ENCODE results near the gene COMT.

Gene COMT

GRCh38 chr22:20001082-20001638 lies 59.6 kb downstream of the COMT start:
- TF ChIP-seq CTCF (IDR thresholded peaks at IDR 0.05; ENCODE audit: low read depth, low read length, missing control alignments) = no peak
- H3K4me3 ChIP-seq (ENCODE audit: low read depth, low read length) = no peak overlapping the region
- no peak for DNase-seq (ENCODE audit: low read depth)

GRCh38 chr22:20002128-20002527 lies 60.6 kb downstream of the COMT start:
- no peak for TF ChIP-seq CTCF (IDR thresholded peaks at IDR 0.05; ENCODE audit: low read depth, low read length, missing control alignments)
- no peak for DNase-seq (ENCODE audit: low read depth)
- no peak overlapping the region for H3K4me3 ChIP-seq (ENCODE audit: low read depth, low read length)

- no peak overlapping the region for H3K4me3 ChIP-seq (ENCODE audit: low read depth, low read length)
- DNase-seq (ENCODE audit: low read depth) = no peak
- TF ChIP-seq CTCF (IDR thresholded peaks at IDR 0.05; ENCODE audit: low read depth, low read length, missing control alignments) = no peak
These were observed 61.1 kb downstream of the COMT start for GRCh38 chr22:20002636-20003035.

GRCh38 chr22:20003304-20003703 lies 61.7 kb downstream of the COMT start:
- no peak for TF ChIP-seq CTCF (IDR thresholded peaks at IDR 0.05; ENCODE audit: low read depth, low read length, missing control alignments)
- no peak overlapping the region for H3K4me3 ChIP-seq (ENCODE audit: low read depth, low read length)
- no peak for DNase-seq (ENCODE audit: low read depth)

- no peak for TF ChIP-seq CTCF (IDR thresholded peaks at IDR 0.05; ENCODE audit: low read depth, low read length, missing control alignments)
- DNase-seq (ENCODE audit: low read depth) = no peak
These were observed 62.9 kb downstream of the COMT start for GRCh38 chr22:20004464-20004863.

GRCh38 chr22:20008221-20008995 lies 66.8 kb downstream of the COMT start:
- TF ChIP-seq CTCF (IDR thresholded peaks at IDR 0.05; ENCODE audit: low read depth, low read length, missing control alignments) = no peak
- DNase-seq (ENCODE audit: low read depth) = no peak
- no peak overlapping the region for H3K4me3 ChIP-seq (ENCODE audit: low read depth, low read length)

More at GRCh38 chr22:20004464-20004863, 62.9 kb downstream of the COMT start:
- no peak overlapping the region for H3K4me3 ChIP-seq (ENCODE audit: low read depth, low read length)
